Brain microvascular endothelial cell (primary cell): Measurements from ENCODE around the gene PLEKHG5.

Experiments
- DNase-seq: peaks from one replicate; pipeline ENCODE4 v3.0.0-alpha.2; 2020
- H3K27ac ChIP-seq: fragments of 250-450 bp; sonication (Bioruptor Pico); 2 replicates; pipeline ENCODE4 v1.5.1; 2020; ENCODE audit warnings: mild to moderate bottlenecking, moderate library complexity
- H3K27me3 ChIP-seq: fragments of 250-450 bp; sonication (Bioruptor Pico); replicated peaks from 2 replicates; pipeline ENCODE4 v1.5.1; 2020; ENCODE audit warnings: mild to moderate bottlenecking
- H3K36me3 ChIP-seq: fragments of 250-450 bp; sonication (Bioruptor Pico); replicated peaks from 2 replicates; pipeline ENCODE4 v1.5.1; 2020; ENCODE audit warnings: mild to moderate bottlenecking
- H3K4me3 ChIP-seq: 2 replicates; pipeline ENCODE4 v1.5.1; 2011; ENCODE audit warnings: low read depth, mild to moderate bottlenecking, control low read depth, low read length, moderate library complexity
- in situ Hi-C: cut with HindIII; loops from 2 replicates; pipeline ENCODE4 v1.10.0; 2017; ENCODE audit warnings: low sequenced_read_pairs, low pct_ligation_motif_present
- TF ChIP-seq, protein P1 (sequence below): IDR thresholded peaks from 2 replicates; pipeline ENCODE4 v1.5.1; 2011; ENCODE audit warnings: low read depth, mild to moderate bottlenecking, moderate library complexity, low read length, control low read depth, inconsistent platforms; ENCODE audit errors: missing control alignments

Gene PLEKHG5

DNA sequence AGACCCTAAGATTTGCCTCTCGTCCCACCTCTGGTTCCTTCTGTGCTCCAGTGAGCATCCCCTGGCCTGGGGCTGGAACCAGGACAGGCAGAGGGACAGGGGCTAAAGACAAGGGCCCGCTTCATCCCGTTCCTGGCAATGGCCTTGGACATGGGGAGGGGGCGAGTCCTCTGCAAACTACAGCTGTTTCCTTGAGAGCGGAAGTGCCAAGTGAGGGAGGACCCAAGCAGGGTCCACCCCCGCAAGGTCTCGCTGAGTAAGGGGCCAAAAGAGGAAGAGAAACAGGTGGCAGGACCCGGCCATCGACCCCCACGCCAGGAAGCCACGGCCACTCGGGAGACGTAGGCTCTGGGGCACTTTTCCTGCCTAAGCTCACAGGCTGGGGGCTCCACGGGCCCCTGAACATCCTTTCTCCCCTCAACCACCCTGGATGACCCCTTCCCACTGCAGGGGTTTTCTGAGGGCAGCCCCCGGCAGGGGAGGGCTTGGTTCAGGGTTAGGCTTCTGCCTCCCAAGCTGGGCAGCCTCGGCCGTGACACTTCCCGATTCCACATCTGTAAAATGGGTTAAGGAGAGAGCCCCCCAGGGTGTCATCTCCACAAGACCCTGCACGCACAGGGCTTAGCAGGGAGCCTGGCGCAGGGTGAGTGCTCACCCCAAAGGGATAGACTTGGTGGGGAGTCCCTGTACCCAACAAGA lies 17.9 kb upstream of the PLEKHG5 start:
- in situ Hi-C loops: no loop called here
- TF ChIP-seq, protein P1, sequence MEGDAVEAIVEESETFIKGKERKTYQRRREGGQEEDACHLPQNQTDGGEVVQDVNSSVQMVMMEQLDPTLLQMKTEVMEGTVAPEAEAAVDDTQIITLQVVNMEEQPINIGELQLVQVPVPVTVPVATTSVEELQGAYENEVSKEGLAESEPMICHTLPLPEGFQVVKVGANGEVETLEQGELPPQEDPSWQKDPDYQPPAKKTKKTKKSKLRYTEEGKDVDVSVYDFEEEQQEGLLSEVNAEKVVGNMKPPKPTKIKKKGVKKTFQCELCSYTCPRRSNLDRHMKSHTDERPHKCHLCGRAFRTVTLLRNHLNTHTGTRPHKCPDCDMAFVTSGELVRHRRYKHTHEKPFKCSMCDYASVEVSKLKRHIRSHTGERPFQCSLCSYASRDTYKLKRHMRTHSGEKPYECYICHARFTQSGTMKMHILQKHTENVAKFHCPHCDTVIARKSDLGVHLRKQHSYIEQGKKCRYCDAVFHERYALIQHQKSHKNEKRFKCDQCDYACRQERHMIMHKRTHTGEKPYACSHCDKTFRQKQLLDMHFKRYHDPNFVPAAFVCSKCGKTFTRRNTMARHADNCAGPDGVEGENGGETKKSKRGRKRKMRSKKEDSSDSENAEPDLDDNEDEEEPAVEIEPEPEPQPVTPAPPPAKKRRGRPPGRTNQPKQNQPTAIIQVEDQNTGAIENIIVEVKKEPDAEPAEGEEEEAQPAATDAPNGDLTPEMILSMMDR: no peak
- H3K4me3 ChIP-seq: no peak overlapping the region
- H3K27ac ChIP-seq: no peak overlapping the region
- DNase-seq: no peak
- H3K27me3 ChIP-seq: no peaks in the 10 kb centered on the region
- no peaks in the 10 kb centered on the region for H3K36me3 ChIP-seq

DNA sequence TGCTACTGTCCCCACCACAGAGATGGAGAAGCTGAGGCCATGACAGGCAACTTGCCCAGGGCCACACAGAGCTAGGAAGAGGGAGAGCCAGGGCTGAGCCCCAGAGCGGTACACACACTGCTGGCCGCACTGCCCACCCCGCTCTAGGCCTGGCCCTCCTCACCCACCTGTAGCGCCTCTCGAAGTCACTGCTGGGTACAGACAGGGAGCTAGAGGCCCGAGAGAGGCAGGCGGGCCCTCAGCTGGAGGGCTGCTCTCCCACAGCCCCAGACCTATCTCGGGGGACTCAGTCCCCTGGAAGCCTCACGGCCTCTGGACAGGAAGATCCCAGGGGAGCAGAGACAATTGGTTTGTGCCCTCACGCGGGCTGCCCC lies 17.3 kb upstream of the PLEKHG5 start:
- DNase-seq: no peak
- in situ Hi-C loops: no loop called here
- Histone ChIP-seq H3K27me3 (no peaks in the 10 kb centered on the region), H3K4me3 (no peak overlapping the region), H3K27ac (no peak overlapping the region), H3K36me3 (no peaks in the 10 kb centered on the region)
- TF ChIP-seq, protein P1: no peak

DNA sequence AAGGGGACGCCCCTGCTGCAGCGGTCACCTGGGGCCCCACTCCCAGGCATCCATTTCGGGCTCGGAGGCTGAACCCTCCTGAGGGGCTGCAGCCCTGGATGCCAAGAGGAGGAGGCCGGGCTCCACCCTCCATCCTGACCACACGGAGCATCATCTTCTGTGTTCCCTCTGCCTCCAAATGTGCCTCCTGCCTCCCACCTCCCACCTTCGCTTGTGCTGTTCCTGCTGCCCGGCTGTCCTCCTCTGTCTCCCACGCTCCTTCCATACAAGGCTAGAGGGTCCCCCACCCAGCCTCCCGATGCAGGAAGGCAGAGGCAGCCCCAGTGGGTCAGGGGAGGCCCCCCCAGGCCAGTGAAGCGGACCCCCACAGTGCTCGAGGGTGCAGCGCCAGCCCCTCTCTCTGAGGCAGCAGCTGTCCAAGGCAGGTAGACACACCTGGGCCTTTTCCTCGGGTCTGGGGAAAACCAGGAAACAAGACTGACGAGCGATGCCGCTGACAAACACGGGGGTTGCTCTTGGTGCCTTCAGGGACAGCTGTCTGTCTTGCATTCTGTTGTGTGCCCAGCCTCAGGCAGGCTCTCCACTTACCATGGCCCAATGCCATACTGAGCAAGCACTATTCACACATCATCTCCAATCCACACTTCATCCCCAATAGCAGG lies 16.8 kb upstream of the PLEKHG5 start:
- no peak for DNase-seq
- Histone ChIP-seq H3K36me3 (no peaks in the 10 kb centered on the region), H3K27me3 (no peaks in the 10 kb centered on the region), H3K27ac (no peak overlapping the region), H3K4me3 (no peak overlapping the region)
- in situ Hi-C loops: no loop called here
- TF ChIP-seq, protein P1: no peak

DNA sequence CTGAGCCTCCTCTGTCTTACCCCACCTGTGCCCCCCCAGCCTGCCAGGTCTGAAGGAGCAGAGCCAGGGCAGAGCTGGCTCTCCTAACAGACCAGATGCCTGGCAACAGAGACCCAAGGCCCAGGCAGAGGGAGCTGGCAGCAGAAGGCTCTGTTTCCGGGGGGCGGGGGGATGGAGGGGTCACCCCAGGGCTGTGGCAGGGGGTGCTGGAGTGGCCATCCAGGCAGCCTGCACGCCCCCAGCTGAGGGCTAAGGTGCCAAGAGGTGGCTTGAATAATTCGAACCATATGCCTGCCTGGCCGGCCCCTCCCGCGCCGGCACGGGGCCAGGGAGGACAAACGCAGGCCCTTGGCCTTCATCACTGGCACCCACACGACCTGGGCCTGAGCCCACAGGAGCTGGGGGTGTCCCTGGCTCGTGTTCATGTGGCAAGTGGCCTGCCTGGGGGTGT lies 16.0 kb upstream of the PLEKHG5 start:
- in situ Hi-C loops: no loop called here
- Histone ChIP-seq H3K27ac (no peak overlapping the region), H3K36me3 (no peaks in the 10 kb centered on the region), H3K27me3 (no peaks in the 10 kb centered on the region), H3K4me3 (no peak overlapping the region)
- TF ChIP-seq, protein P1: no peak
- no peak for DNase-seq

DNA sequence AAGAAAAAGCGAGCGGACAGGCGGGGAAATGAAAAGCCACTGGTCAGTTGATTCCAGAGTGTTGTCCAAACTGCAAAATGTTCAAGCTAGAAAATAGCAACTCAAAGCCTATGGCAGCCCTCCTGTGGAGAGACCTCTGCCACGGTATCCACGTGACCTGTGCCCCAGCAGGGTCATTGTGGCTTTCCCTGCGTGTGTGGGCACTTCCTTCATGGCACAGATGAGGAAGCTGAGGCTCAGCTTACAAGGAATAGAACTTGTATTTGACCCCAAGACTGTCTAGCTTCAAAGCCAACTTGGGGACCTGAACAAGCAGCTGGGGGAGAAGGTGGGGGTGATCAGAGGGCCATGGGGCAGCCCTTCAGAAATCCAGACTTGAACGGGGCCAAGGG lies 15.6 kb upstream of the PLEKHG5 start:
- Histone ChIP-seq H3K27me3 (no peaks in the 10 kb centered on the region), H3K4me3 (no peak overlapping the region), H3K27ac (no peak overlapping the region), H3K36me3 (no peaks in the 10 kb centered on the region)
- TF ChIP-seq, protein P1: no peak
- in situ Hi-C loops: no loop called here
- no peak for DNase-seq
